GM18867 (cell line): ENCODE results near the gene CTIF.

Experiments used
- ATAC-seq: cut with Tn5 transposase; IDR thresholded peaks from one replicate; pipeline ENCODE4 v1.9.1; 2021; ENCODE audit warnings: mild to moderate bottlenecking, moderate library complexity; ENCODE audit not compliant: unreplicated experiment

CTIF gene

DNA sequence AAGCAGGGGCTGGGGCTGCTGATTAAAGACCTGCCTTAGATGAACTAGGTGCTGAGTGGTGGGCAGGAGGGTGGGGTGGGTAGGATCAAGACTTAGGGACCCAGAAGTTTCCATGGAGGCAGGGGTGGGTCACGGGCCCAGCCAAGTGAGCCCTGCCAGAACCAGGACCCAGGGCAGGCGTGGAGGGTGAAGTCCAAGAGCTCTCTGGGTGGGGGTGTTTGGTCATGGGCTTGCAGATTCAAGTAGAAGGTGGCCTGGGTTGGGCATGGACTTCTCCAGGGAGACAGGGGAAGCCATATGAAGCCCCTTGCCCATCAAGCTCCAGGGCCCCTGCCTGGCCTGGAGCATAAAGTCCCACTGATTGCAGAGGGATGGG lies 243.1 kb downstream of the CTIF start:
- ATAC-seq: no peak

DNA sequence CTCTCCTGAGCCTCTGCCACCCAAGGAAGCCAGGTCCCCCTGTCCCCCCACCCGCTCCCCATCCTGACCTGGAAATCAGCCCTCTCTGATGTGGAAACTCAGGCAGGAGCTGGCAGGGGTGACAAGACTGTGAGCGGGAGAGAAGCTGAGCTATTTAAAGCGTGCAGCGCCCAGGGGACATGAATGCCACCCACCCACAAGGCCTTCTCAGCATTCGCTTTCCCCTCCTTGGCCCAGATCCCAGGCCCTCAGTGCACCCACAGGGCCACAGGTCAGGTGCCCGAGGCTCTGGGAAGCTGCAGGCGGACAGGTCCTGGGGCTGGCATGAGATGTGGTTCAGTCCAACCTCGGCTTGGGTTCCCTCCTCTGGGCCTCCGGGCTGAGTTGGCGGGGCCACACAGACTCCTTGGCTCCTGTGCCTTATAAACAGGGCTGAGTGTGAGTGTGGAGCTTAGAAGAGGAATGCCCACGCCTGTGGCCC lies 243.6 kb downstream of the CTIF start:
- no peak for ATAC-seq

DNA sequence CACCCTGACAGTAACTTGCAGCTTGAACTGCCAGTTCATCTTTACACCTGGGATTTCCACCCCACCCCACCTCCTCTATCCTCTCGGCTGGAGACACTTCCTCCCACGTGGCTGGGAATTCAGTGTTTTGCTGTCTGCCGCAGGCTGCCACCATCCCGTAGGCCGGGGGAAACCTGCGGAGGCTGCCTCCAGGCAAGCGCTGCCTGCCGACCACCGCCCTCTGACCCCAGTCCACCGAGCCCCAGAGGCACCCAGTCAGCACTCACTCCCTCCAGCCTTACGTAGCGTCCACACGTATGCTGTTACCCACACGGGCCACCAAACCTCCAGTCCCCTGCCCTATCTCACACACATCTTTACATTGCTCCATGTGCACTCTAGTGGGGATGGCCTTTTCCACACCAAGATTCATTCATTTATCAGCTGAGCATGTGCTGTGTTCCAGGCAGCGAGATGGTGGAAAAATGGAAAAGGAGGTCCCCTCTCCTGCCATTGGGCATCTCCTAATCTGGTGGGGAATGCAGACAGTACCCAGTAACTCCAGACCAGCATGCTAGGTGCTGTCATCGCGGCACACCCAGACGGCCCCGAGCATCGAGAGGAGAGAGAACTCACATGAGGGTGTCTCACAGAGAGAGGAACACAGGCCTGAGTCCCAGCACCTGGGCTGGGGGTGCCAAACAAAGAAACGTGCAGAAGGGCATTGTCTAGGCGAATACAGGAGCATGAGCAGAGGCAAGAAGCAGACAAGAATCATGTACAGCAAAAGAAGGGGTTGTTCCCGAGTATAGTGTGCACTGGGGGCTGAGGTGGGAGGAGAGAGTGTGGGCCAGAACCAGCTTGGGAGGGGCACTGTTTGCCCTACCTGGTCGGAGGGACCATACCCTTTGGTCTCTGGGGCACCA lies 245.0 kb downstream of the CTIF start:
- ATAC-seq: no peak

DNA sequence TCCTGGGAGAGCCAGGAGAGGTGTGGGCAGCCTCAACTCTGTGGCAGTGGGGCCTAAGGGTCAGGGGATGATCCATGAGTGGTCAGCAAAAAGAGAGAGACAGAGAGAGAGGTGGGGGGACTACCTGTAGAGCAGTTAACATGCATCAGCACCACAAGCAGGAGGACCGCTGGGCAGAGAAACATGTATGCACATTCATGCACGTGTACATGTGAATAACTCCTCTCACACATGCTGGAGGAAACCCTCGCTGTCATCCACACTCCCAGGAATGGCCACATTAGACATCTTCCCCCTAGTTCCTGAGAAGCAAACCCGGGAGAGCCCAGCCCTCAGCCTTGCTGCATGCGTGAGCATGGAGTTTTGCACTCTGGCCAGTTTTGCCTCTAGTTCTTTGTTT lies 245.8 kb downstream of the CTIF start:
- peak; percentile 22 for ATAC-seq

- peak; percentile 86 for ATAC-seq
Observed at GRCh38 chr18:48785091-48785614, 246.3 kb downstream of the CTIF start.

DNA sequence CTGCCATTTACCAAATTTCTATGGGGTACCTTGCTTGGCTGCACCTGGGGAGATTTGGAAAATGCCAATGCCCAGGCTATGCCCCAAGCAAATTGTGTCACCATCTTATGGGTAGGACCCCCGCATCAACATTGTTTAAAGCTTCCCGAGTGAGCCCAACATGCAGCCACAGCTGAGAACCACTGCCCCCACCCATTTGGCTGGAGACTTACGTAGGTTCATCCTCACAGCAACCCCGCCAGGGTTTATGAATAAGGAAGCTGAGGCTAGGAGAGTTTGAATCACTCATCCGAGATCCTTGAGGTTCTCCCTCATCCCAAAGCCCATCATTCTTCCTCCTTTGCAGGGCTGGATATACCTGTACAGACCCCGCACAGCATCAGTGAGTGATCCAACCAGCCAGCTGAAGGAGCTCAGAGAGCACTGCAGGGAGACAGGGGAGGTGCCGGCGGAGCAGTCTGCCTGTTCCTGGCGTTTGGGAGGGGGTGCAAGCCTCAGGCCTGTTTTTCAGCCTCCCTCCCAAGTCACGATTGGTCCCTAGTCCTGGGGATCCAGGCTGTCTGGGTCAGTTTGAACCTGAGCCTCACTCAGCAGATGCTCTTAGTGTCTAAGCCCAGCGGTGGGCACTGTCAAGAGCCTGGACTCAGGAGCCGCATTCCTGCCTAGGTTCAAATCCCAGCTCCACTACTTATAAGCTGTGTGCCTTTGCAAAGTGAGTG lies 247.1 kb downstream of the CTIF start:
- no peak for ATAC-seq

DNA sequence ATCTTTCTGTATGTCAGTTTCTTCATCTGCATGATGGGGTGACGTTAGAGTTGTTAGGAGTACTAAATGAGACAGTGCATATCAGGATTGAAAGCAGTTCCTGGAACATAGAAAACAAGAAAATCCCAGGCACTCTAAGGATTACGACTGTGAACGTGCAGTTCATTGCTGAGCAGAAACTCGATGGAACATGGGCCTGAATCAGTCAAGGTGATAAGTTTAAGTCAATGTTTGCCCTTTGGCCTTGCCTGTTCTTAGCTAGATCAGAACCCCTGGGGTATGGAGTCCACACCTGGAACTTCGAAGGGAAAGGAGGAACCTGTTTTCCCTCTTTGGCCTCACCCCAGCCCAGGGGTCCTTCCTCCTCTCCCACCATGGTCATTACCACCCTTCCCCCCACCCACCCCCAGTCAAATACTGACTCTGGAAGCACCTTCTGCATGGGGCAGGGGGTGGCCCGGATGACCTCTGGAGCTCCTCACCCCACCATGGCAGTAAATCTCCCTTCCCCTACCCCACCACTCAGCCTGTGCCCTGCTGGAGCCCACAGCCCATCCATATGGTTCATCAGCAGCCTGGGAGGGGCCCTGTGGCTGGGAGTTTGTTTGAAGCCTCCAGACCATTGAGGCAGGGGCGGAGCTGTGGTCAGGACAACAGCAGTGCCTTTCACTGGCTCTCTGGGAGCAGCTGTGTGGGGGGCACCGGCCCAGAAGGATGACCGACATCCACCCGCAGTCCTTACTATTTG lies 247.8 kb downstream of the CTIF start:
- ATAC-seq: no peak

GRCh38 chr18:48787203-48788151 lies 248.6 kb downstream of the CTIF start:
- ATAC-seq: no peak

DNA sequence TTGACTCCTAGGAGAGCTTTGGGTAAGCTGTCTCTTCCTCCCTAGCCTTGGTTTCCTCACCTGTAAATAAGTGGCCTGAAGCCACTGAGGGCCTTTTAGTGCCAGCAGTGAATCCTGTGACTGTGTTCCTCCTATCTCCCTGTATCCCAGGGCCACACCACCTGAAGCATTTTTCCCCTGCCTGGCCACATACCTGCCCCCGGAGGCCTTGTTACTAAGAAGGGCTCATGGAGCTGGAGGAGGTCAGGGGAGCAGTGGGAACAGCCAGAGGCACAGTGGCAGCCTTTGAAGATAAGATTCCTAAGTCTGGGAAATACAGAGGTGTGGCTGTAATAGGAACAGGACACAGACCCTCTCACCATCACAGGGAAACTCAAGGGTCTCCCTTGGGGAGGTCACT lies 249.5 kb downstream of the CTIF start:
- no peak for ATAC-seq

DNA sequence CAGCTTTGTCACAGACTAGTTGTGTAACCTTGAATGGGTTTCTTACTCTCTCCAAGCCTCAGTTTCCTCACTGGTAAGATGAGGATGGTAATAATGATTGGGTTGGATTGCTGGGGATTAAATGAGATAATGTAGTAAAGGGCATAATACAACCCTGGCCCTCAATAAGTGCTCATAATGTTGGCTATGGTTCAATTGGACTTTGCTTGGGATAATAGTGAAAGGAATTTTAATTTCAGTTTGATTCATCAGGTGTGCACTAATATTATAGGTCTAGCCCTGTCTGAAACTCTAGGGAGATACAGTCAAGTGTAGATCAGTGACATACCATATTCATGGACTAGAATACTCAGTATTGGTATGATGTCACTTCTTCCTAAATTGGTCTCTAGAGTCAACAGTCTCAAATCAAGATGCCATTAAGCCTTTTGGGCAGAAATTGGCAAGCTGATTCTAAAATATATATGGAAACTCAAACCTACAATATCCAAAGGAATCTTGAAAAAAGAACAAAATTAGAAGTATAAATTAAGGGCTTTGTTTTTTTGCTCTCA lies 250.5 kb downstream of the CTIF start:
- no peak for ATAC-seq

DNA sequence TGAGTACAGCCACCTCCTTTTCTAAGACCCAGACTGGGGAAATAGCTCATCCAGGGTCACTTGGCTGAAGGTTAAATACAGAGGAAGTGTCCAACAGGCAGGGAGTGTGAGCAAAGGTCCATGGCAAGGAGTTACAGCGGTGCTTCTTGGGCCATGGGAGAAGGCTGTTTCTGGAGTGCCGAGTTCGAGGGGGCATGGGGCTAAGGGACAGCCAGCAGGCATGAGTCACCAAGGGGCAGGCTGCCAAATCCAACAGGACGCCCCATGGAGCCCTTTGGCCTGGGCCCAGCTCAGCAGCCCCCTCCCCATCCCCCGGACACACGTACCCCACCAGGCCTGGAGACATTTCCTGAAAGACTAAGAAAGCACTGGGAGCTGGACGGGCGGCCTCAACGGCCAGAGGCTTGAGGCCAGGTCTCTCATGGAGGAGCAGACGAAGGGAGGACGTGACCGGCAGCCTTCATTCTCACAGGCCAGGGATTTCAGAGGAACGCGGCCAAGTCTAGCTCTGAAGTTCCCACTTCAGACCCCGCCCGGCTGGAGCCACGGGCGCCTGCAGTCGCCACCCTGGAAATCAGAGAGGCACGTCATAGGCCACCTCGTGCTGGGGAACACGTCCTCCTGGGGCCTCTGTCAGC lies 251.5 kb downstream of the CTIF start:
- ATAC-seq: no peak

- no peak for ATAC-seq
Observed at GRCh38 chr18:48790869-48791635, 252.2 kb downstream of the CTIF start.

DNA sequence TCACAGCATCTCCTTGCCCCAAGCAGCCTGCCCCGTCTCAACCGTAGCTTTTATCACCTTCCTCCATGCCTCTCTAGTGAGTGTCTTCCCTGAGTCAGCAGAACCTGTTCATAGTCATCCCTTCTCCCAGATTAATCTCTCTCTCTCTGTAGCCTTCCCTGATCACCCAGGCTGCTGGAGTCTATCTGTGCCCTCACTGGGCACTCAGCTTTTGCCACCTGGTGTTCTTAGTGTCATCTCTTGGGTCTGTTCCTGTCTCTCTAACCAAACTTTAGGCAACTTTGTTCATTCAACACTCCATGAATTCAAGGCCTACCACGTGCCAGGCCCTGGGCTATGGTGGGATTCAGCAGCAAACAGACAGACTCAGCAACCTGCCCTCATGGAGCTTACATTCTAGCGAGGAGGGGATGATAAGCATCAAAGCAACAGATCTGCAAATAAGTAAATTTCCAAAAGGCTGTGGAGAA lies 252.8 kb downstream of the CTIF start:
- no peak for ATAC-seq

GRCh38 chr18:48792141-48792540 lies 253.3 kb downstream of the CTIF start:
- no peak for ATAC-seq

GRCh38 chr18:48792611-48793380 lies 254.0 kb downstream of the CTIF start:
- ATAC-seq: no peak

DNA sequence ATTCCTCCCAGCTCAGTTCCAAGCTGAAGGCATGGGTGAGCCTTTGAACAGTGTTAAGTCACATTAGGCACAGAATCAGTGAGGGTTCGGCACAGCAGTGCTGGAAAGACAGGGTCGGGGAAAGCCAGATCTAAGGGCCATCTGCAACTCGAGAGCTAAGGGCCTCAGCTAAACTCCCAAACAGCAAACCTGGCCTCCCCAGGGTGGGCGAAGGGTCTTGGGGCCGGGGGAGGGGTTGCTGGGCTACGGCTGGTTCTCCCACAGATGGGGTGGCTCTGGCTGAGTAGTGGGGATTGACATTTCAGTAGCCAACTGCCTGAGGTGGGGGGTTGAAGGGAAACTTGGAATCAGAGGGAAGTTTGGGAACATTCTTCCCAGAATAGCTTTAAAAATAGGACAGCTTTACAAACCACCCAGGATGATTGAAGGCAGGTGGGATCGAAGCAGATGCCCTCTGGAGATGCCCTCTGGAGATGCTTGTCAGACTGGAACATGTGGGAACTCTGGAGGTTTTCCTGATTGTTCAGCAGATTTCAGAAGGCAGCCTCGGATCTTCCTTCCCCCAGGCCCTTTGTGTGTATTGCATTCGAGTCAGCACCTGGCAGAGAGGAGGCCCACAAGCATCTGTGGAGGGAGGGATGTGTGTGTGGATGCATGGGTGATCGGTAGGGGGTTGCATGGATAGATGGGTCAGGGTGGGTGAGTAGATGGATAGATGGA lies 255.6 kb downstream of the CTIF start:
- no peak for ATAC-seq

GRCh38 chr18:48795696-48796095 lies 256.9 kb downstream of the CTIF start:
- ATAC-seq: no peak
